H9 (cell line): ENCODE measurements around the gene ASTL. TPM values are rescaled to one million over a fixed set of nuclear protein-coding genes. Genes with fewer than 3 reads are reported as not detected.
A peak's percentile ranks its signal among the peaks of the same experiment; 100 is the strongest.

Experiments used
- DNase-seq: peaks from one replicate; pipeline ENCODE4 v3.0.0-alpha.2; 2017
- H2AFZ ChIP-seq: one replicate; pipeline ENCODE4 v1.6.1; 2013; ENCODE audit warnings: mild to moderate bottlenecking, low read length, control low read depth, moderate library complexity
- H2AK5ac ChIP-seq: 2 replicates; pipeline ENCODE4 v1.6.1; 2013; ENCODE audit warnings: low read length, control low read depth, mixed read lengths; ENCODE audit not compliant: insufficient read length
- H2BK120ac ChIP-seq: one replicate; pipeline ENCODE4 v1.6.1; 2013; ENCODE audit warnings: low read depth, mild to moderate bottlenecking, low read length, control low read depth, inconsistent platforms; ENCODE audit not compliant: poor library complexity, severe bottlenecking
- H2BK12ac ChIP-seq: 2 replicates; pipeline ENCODE4 v1.6.1; 2013; ENCODE audit warnings: low read length, control low read depth, mixed read lengths, low read depth; ENCODE audit not compliant: insufficient read length
- H2BK15ac ChIP-seq: 2 replicates; pipeline ENCODE4 v1.6.1; 2013; ENCODE audit warnings: low read depth, low read length, control low read depth
- H2BK20ac ChIP-seq: one replicate; pipeline ENCODE4 v1.6.1; 2013; ENCODE audit warnings: low read depth, mild to moderate bottlenecking, low read length, control low read depth, inconsistent platforms; ENCODE audit not compliant: poor library complexity, severe bottlenecking
- H2BK5ac ChIP-seq: 2 replicates; pipeline ENCODE4 v1.6.1; 2013; ENCODE audit warnings: low read length, control low read depth, mixed read lengths; ENCODE audit not compliant: insufficient read length
- H3K14ac ChIP-seq: 2 replicates; pipeline ENCODE4 v1.6.1; 2013; ENCODE audit warnings: low read length, control low read depth; ENCODE audit not compliant: insufficient read depth
- H3K18ac ChIP-seq: 2 replicates; pipeline ENCODE4 v1.6.1; 2013; ENCODE audit warnings: low read depth, mild to moderate bottlenecking, mixed read lengths, low read length, control low read depth; ENCODE audit not compliant: insufficient read length
- H3K23ac ChIP-seq: 2 replicates; pipeline ENCODE4 v1.6.1; 2013; ENCODE audit warnings: low read length, control low read depth, mixed read lengths, low read depth; ENCODE audit not compliant: insufficient read length
- H3K23me2 ChIP-seq: 2 replicates; pipeline ENCODE4 v1.6.1; 2013; ENCODE audit warnings: low read depth, mild to moderate bottlenecking, mixed read lengths, low read length, control low read depth; ENCODE audit not compliant: insufficient read length, poor library complexity, severe bottlenecking
- H3K27ac ChIP-seq: 2 replicates; pipeline ENCODE4 v1.5.1; 2013; ENCODE audit warnings: low read length, control low read depth, mixed read lengths, low read depth; ENCODE audit not compliant: insufficient read length
- H3K27me3 ChIP-seq: 2 replicates; pipeline ENCODE4 v1.6.1; 2013; ENCODE audit warnings: low read length, control low read depth, inconsistent platforms; ENCODE audit not compliant: insufficient read depth
- H3K4ac ChIP-seq: 2 replicates; pipeline ENCODE4 v1.6.1; 2013; ENCODE audit warnings: low read depth, mild to moderate bottlenecking, control low read depth, inconsistent platforms, low read length, moderate library complexity
- H3K4me1 ChIP-seq: 2 replicates; pipeline ENCODE4 v1.6.1; 2013; ENCODE audit warnings: low read length, control low read depth, inconsistent platforms; ENCODE audit not compliant: insufficient read depth
- H3K4me2 ChIP-seq: 2 replicates; pipeline ENCODE4 v1.6.1; 2013; ENCODE audit warnings: low read length, control low read depth, mixed read lengths; ENCODE audit not compliant: insufficient read length, insufficient read depth
- H3K56ac ChIP-seq: 2 replicates; pipeline ENCODE4 v1.6.1; 2013; ENCODE audit warnings: low read depth, mild to moderate bottlenecking, mixed read lengths, low read length, control low read depth; ENCODE audit not compliant: insufficient read length
- H3K79me1 ChIP-seq: 2 replicates; pipeline ENCODE4 v1.6.1; 2013; ENCODE audit warnings: low read depth, mild to moderate bottlenecking, moderate library complexity, low read length, control low read depth, inconsistent platforms; ENCODE audit not compliant: insufficient read depth, poor library complexity, severe bottlenecking
- H3K79me2 ChIP-seq: 2 replicates; pipeline ENCODE4 v1.6.1; 2013; ENCODE audit warnings: low read length, control low read depth, inconsistent platforms; ENCODE audit not compliant: insufficient read depth
- H3K9ac ChIP-seq: 2 replicates; pipeline ENCODE4 v1.6.1; 2013; ENCODE audit warnings: low read length, control low read depth, mixed read lengths; ENCODE audit not compliant: insufficient read length; ENCODE audit errors: extremely low read depth
- H3K9me3 ChIP-seq: one replicate; pipeline ENCODE4 v1.6.1; 2013; ENCODE audit warnings: low read depth, low read length, inconsistent platforms; ENCODE audit not compliant: control insufficient read depth
- H3T11ph ChIP-seq: one replicate; pipeline ENCODE4 v1.6.1; 2013; ENCODE audit warnings: mild to moderate bottlenecking, low read length, control low read depth, inconsistent platforms
- H4K20me1 ChIP-seq: one replicate; pipeline ENCODE4 v1.6.1; 2013; ENCODE audit not compliant: control insufficient read depth, insufficient read length, insufficient read depth
- H4K5ac ChIP-seq: 2 replicates; pipeline ENCODE4 v1.6.1; 2013; ENCODE audit warnings: low read depth, mild to moderate bottlenecking, mixed read lengths, low read length, control low read depth; ENCODE audit not compliant: insufficient read length
- H4K8ac ChIP-seq: replicated peaks from 2 replicates; pipeline ENCODE4 v1.6.1; 2013; ENCODE audit warnings: low read length, control low read depth, mixed read lengths, low read depth; ENCODE audit not compliant: insufficient read length
- H4K91ac ChIP-seq: 2 replicates; pipeline ENCODE4 v1.6.1; 2013; ENCODE audit warnings: low read depth, mild to moderate bottlenecking, moderate library complexity, mixed read lengths, low read length, control low read depth; ENCODE audit not compliant: insufficient read length
- H3K27ac Mint-ChIP-seq, 3 experiments: 2 replicates in 2 of 3; 3 replicates in 1 of 3; pipeline ENCODE4 v1.8.0; 2020 to 2021; ENCODE audit warnings: mixed read lengths in 3 of 3, mild to moderate bottlenecking in 1 of 3, moderate library complexity in 1 of 3
- H3K27me3 Mint-ChIP-seq: 2 replicates; pipeline ENCODE4 v1.8.0; 2021; ENCODE audit warnings: low read depth, mild to moderate bottlenecking, moderate library complexity, mixed read lengths
- H3K36me3 Mint-ChIP-seq, 3 experiments: 2 replicates in 2 of 3; 3 replicates in 1 of 3; pipeline ENCODE4 v1.8.0; 2020 to 2021; ENCODE audit warnings: low read depth in 3 of 3, mixed read lengths in 3 of 3; ENCODE audit not compliant: insufficient read depth in 1 of 3
- H3K4me1 Mint-ChIP-seq, 2 experiments: 2 replicates each; pipeline ENCODE4 v1.8.0; 2020; ENCODE audit warnings: mixed read lengths in 2 of 2
- H3K4me3 Mint-ChIP-seq, 2 experiments: 2 replicates in 1 of 2; 3 replicates in 1 of 2; pipeline ENCODE4 v1.8.0; 2020 to 2021; ENCODE audit warnings: mild to moderate bottlenecking in 2 of 2, mixed read lengths in 2 of 2, moderate library complexity in 1 of 2
- H3K9me3 Mint-ChIP-seq, 2 experiments: 2 replicates in 1 of 2; 3 replicates in 1 of 2; pipeline ENCODE4 v1.8.0; 2020; ENCODE audit warnings: mild to moderate bottlenecking in 2 of 2, mixed read lengths in 2 of 2, moderate library complexity in 1 of 2
- CTCF ChIP-seq: fragments of 200-600 bp; sonication (generic); conservative IDR thresholded peaks from 3 replicates; pipeline ENCODE4 v1.8.0; 2021; ENCODE audit warnings: antibody characterized with exemption, mild to moderate bottlenecking
- WGBS: extraction: QIAGEN DNeasy Blood & Tissue Kit; methylation state at CpG from one replicate; pipeline ENCODE4 v1.1.7; 2013; ENCODE audit warnings: missing lambda C conversion rate, low lambda C conversion rate, mixed read lengths; ENCODE audit not compliant: insufficient read length; ENCODE audit errors: extremely low coverage; 5-methylcytosine and 5-hydroxymethylcytosine counted together
- total RNA-seq: library from RNA; stranded (reverse); gene quantifications from 2 replicates; pipeline ENCODE4 v1.2.1, GENCODE V29; 2021

The ASTL gene
- total RNA-seq, 1 experiment from 2014 or later, result 0.81 TPM

- no peaks in the 10 kb centered on the region for H3K79me1 ChIP-seq
- H3K27ac ChIP-seq, result no peak overlapping the region
- H3K23me2 ChIP-seq, result peaks cover 6% of the 10 kb centered on the region
- Mint-ChIP-seq H3K36me3 (peaks cover 0 to 18% (median 1%) of the 10 kb centered on the region in 3 experiments; a peak in 3 of 7 replicates), H3K9me3 (0 out of 5 replicates have a peak, but pooled peaks cover 0 to 1% of the 10 kb centered on the region in 2 experiments), H3K27me3 (peaks cover 40% of the 10 kb centered on the region), H3K27ac (no peak overlapping the region), H3K4me1 (peaks cover 22 to 49% of the 10 kb centered on the region in 2 experiments), H3K4me3 (no peak overlapping the region)
- no peak overlapping the region for H2BK120ac ChIP-seq
- no peak overlapping the region for H2BK20ac ChIP-seq
- no peak overlapping the region for H2BK15ac ChIP-seq
- no peak overlapping the region for H3K9ac ChIP-seq
- H3K14ac ChIP-seq, result no peak overlapping the region
- no peak overlapping the region for H4K5ac ChIP-seq
- H3K18ac ChIP-seq, result no peak overlapping the region
- H2BK5ac ChIP-seq, result no peak overlapping the region
- WGBS, result no CpG with 5 or more reads among the region's 9 CpGs
- H3K4me1 ChIP-seq, result no peaks in the 10 kb centered on the region; the same call in 1 of the 2 replicates
- H3K4ac ChIP-seq, result no peak overlapping the region
- TF ChIP-seq CTCF, result no peak
- no peaks in the 10 kb centered on the region for H4K20me1 ChIP-seq
- H3K27me3 ChIP-seq, result no peaks in the 10 kb centered on the region; the same call in 1 of the 2 replicates
- H3T11ph ChIP-seq, result no peak overlapping the region
- peak; percentile 28 for DNase-seq
- no peaks in the 10 kb centered on the region for H3K9me3 ChIP-seq
- no peak overlapping the region for H4K91ac ChIP-seq
- H3K23ac ChIP-seq, result no peak overlapping the region
- H3K79me2 ChIP-seq, result no peaks in the 10 kb centered on the region
- no peak overlapping the region for H2BK12ac ChIP-seq
- H3K56ac ChIP-seq, result no peak overlapping the region
- H4K8ac ChIP-seq, result no peak overlapping the region
- H3K4me2 ChIP-seq, result no peak overlapping the region
- no peak overlapping the region for H2AFZ ChIP-seq
- H2AK5ac ChIP-seq, result no peak overlapping the region
Measured at GRCh38 chr2:96146881-96147592, 8.7 kb upstream of the ASTL start.
